Thyroid gland (tissue), 4 donors: ENCODE data around the gene MARVELD1. TPM values are rescaled to one million over a fixed set of nuclear protein-coding genes. Genes with fewer than 3 reads are reported as not detected.
"Not testable (repeated sequence)": the region's sequence is repeated elsewhere in the genome, so short reads cannot be mapped to it uniquely, and the experiment has no call there.

ENCODE experiments used
- DNase-seq, 2 donors: peaks; one replicate each; pipeline ENCODE4 v3.0.0-alpha.2; 2019
- H3K27ac ChIP-seq, 3 donors: fragments of 200-600 bp; sonication (generic); 1 replicate in 2 of 3; 2 replicates in 1 of 3; pipeline ENCODE4 v1.5.1; 2016 to 2019; ENCODE audit warnings: mild to moderate bottlenecking in 1 of 3, moderate library complexity in 1 of 3
- H3K27me3 ChIP-seq: fragments of 200-600 bp; sonication (generic); one replicate; pipeline ENCODE4 v1.5.1; 2019
- H3K36me3 ChIP-seq, 2 donors: fragments of 200-600 bp; sonication (generic); one replicate each; pipeline ENCODE4 v1.5.1; 2016 to 2019
- H3K4me1 ChIP-seq, 2 donors: fragments of 200-600 bp; sonication (generic); one replicate each; pipeline ENCODE4 v1.5.1; 2017 to 2019
- H3K4me3 ChIP-seq, 3 donors: fragments of 200-600 bp; sonication (generic); replicated peaks in 1 of 3; 1 replicate in 2 of 3; 2 replicates in 1 of 3; pipeline ENCODE4 v1.5.1; 2016; ENCODE audit warnings: mild to moderate bottlenecking in 1 of 3
- H3K9me3 ChIP-seq: fragments of 200-600 bp; sonication (generic); one replicate; pipeline ENCODE4 v1.5.1; 2017
- CTCF ChIP-seq, 6 experiments: fragments of 200-600 bp in 3 of 6; fragments of 450-650 bp in 3 of 6; sonication (generic) in 3 of 6; IDR thresholded peaks; one replicate each; pipeline ENCODE4 v1.5.1; 2016 to 2019; ENCODE audit warnings: antibody characterized with exemption in 6 of 6, mild to moderate bottlenecking in 2 of 6, inconsistent platforms in 1 of 6, moderate library complexity in 1 of 6
- POLR2A ChIP-seq, 2 donors: fragments of 450-650 bp; IDR thresholded peaks; one replicate each; pipeline ENCODE4 v1.6.1; 2017; ENCODE audit warnings: antibody characterized with exemption in 2 of 2, mild to moderate bottlenecking in 2 of 2, moderate library complexity in 1 of 2
- WGBS, 2 donors: methylation state at CpG; one replicate each; pipeline ENCODE4 v1.1.5; 2017; 5-methylcytosine and 5-hydroxymethylcytosine counted together
- intact Hi-C: fragments of 100-400 bp; cut with DNase I; formaldehyde crosslinking; loops from one replicate; pipeline ENCODE4 v1.15.1; 2023
- total RNA-seq, 4 donors: library from RNA; depleted of rRNA; stranded (reverse); fragments of >200 nt; gene quantifications; one replicate each; pipeline ENCODE4 v1.2.3, GENCODE V29; 2016

The MARVELD1 gene
- total RNA-seq, 4 donors from 2014 or later: 6.0 to 46.6 (median 10.5) TPM

GRCh38 chr10:97686962-97687784, 26.4 kb upstream of the MARVELD1 start, which contains the start of gene AVPI1:
AVPI1 (minus strand) TSS chr10:97687241; CDS start chr10:97679905, 7,336 bp downstream.
- intact Hi-C loops: no loop called here
- Histone ChIP-seq H3K27ac (peak within 1 kb of the TSS; percentile 77 to 97 (median 94)), H3K27me3 (no peaks in the 10 kb centered on the region), H3K36me3 (no peaks in the 10 kb centered on the region), H3K4me3 (peak within 1 kb of the TSS; percentile 1 to 49 (median 40)), H3K4me1 (peaks cover 41 to 47% of the 10 kb centered on the region in 2 donors), H3K9me3 (no peaks in the 10 kb centered on the region)
- TF ChIP-seq CTCF (IDR thresholded peaks at IDR 0.05) (no peak), POLR2A (IDR thresholded peaks at IDR 0.05) (peak in 1 of 2 donors; percentile 99)
- WGBS, 2 donors: 0 to 1% methylated on average over 17 of the region's 78 CpGs
- DNase-seq: peak; percentile 98

GRCh38 chr10:97687785-97688781, 25.4 kb upstream of the MARVELD1 start:
- intact Hi-C loops: no loop called here
- Histone ChIP-seq H3K36me3 (no peaks in the 10 kb centered on the region), H3K9me3 (no peaks in the 10 kb centered on the region), H3K27me3 (no peaks in the 10 kb centered on the region), H3K4me1 (peaks cover 41 to 47% of the 10 kb centered on the region in 2 donors), H3K27ac (peak overlapping the region; percentile 77 to 97 (median 94)), H3K4me3 (no peak overlapping the region)
- TF ChIP-seq POLR2A (IDR thresholded peaks at IDR 0.05): no peak
- TF ChIP-seq CTCF (IDR thresholded peaks at IDR 0.05): no peak
- peak; percentile 18 for DNase-seq
- WGBS, 2 donors: 46 to 58% methylated on average over 14 of the region's 14 CpGs

DNA sequence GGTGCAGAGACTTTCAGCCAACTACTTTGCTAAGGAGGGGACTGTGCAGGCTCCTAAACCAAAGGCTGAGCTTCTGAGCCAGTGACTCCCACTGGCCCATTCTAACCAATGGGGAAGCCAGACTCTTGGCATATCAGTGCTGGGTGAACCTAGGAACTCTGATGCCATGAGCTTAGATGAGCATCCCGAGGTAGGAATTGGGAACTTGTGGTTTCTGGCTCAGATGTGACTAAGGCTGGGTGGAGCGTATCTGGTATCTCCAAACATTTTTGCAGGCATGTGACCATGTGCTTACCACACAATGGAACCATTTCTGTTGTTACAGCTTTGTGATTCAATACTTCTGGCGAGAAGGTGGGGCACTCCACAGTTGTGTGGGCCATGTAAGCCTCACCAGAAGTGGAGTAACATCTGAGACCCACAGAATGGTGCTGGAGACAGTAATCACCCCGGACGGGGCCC, 23.9 kb upstream of the MARVELD1 start:
- Histone ChIP-seq H3K9me3 (no peaks in the 10 kb centered on the region), H3K4me1 (peaks cover 29 to 34% of the 10 kb centered on the region in 2 donors), H3K27ac (peak overlapping the region in 2 of 3 donors; percentile 94 to 97), H3K27me3 (no peaks in the 10 kb centered on the region), H3K36me3 (no peaks in the 10 kb centered on the region), H3K4me3 (no peak overlapping the region)
- 87 to 91% methylated on average over 5 of the region's 5 CpGs for WGBS, 2 donors
- intact Hi-C loops: no loop called here
- TF ChIP-seq POLR2A (IDR thresholded peaks at IDR 0.05) (no peak), CTCF (IDR thresholded peaks at IDR 0.05) (no peak)
- no peak for DNase-seq

- Histone ChIP-seq H3K27ac (peak overlapping the region in 1 of 3 donors; percentile 97), H3K9me3 (no peaks in the 10 kb centered on the region), H3K4me1 (peaks cover 23 to 28% of the 10 kb centered on the region in 2 donors), H3K27me3 (no peaks in the 10 kb centered on the region), H3K4me3 (no peak overlapping the region), H3K36me3 (no peaks in the 10 kb centered on the region)
- TF ChIP-seq CTCF (IDR thresholded peaks at IDR 0.05): no peak
- no peak for TF ChIP-seq POLR2A (IDR thresholded peaks at IDR 0.05)
- 92 to 96% methylated on average over 3 of the region's 3 CpGs for WGBS, 2 donors
- no peak for DNase-seq
- intact Hi-C loops: no loop called here
These were observed 23.4 kb upstream of the MARVELD1 start for GRCh38 chr10:97690133-97690532.

DNA sequence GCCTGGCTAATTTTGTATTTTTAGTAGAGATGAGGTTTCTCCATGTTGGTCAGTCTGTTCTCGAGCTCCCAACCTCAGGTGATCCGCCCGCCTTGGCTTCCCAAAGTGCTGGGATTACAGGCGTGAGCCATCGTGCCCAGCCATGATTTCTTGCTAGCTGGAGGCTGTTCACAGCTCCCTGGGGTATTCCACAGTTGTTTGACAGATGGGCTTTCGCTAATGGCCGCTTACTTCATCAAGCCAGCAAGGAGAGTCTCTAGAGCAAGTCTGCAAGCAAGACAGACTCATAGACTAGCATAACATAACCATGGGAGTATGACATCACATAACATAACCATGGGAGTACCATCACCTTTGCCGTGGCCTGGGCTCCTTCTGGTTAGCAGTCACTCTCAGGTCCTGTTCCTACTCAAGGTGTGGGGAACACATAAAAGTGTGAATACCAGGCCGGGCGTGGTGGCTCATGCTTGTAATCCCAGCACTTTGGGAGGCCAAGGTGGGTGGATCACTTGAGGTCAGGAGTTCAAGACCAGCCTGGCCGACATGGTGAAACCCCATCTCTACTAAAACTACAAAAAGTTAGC, 15.4 kb upstream of the MARVELD1 start:
- intact Hi-C loops, H3K4me1 ChIP-seq, H3K4me3 ChIP-seq, DNase-seq, H3K36me3 ChIP-seq, H3K27me3 ChIP-seq, H3K9me3 ChIP-seq, H3K27ac ChIP-seq: not testable (repeated sequence)
- 82 to 85% methylated on average over 7 to 11 of the region's 11 CpGs for whole genome bisulfite sequencing, 2 donors
